ENCODE measurements around the gene CDK14.

Gene CDK14

DNA sequence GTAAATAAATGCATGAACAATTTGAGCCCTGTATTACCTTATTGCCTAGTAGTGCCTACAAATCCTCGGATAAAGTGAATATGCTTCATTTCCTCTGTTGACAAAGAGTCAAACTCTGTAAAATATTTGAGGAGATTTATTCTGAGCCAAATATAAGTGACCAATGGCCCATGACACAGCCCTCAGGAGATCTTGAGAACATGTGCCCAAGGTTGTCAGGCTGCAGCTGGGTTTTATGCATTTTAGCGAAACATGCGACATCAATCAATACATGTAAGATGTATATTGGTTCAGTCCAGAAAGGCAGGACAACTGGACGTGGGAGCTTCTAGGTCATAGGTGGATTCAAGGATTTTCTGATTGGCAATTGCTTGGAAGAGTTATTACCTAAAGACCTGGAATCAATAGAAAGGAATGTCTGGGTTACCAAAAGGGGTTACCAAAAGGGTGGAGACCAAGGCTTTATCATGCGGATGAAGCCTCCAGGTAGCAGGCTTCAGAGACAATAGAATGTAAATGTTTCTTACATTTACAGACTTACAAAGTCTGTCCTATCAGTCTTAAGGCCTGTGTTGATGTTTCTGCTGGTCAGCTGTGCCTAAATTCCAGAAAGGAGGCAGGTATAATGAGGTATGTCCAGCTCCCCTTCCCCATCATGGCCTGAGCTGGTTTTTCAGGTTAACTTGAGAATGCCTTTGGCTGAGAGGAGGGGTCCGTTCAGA is 448.0 kb downstream of the CDK14 start:
- H3K23ac ChIP-seq (ENCODE audit: low read length), result no peak overlapping the region
- peaks cover 0 to 1% of the 10 kb centered on the region in 2 experiments for H3K4me1 ChIP-seq (ENCODE audit: control insufficient read depth in 1 of 2, insufficient read depth in 2 of 2, low read length in 2 of 2)
- no peak overlapping the region for H3K4ac ChIP-seq (ENCODE audit: low read depth, low read length)
- H4K8ac ChIP-seq (ENCODE audit: low read depth, low read length), result no peak overlapping the region
- no peaks in the 10 kb centered on the region for H3K36me3 ChIP-seq (ENCODE audit: control insufficient read depth in 1 of 2, insufficient read depth in 2 of 2, low read length in 2 of 2)
- DNase-seq, result no peak
- no peaks in the 10 kb centered on the region for H3K79me1 ChIP-seq (ENCODE audit: low read length)
- no peak overlapping the region for H3K14ac ChIP-seq (ENCODE audit: low read length)
- H4K91ac ChIP-seq (ENCODE audit: low read depth, low read length), result no peak overlapping the region
- H3K79me2 ChIP-seq (ENCODE audit: control insufficient read depth, insufficient read depth, low read length, poor library complexity), result no peaks in the 10 kb centered on the region
- H2BK5ac ChIP-seq (ENCODE audit: low read depth, low read length, poor library complexity), result no peak overlapping the region
- no peak overlapping the region for H3K9ac ChIP-seq (ENCODE audit: low read length)
- H2BK12ac ChIP-seq (ENCODE audit: low read length), result no peak overlapping the region
- no peak overlapping the region for H3K27ac ChIP-seq (ENCODE audit: low read depth, low read length)
- no peak overlapping the region for H3K4me2 ChIP-seq (ENCODE audit: low read length)
- H2BK120ac ChIP-seq (ENCODE audit: insufficient read depth, low read length, poor library complexity), result no peak overlapping the region
- no peaks in the 10 kb centered on the region for H3K27me3 ChIP-seq (ENCODE audit: insufficient read depth, low read length)
- no peak overlapping the region for H3K18ac ChIP-seq (ENCODE audit: low read length)
- no peak overlapping the region for H2AFZ ChIP-seq (ENCODE audit: insufficient read depth, low read length, poor library complexity)
- WGBS (ENCODE audit: extremely low coverage, insufficient coverage, insufficient read length), result no CpG with 5 or more reads among the region's 6 CpGs
- no peaks in the 10 kb centered on the region for H3K9me3 ChIP-seq (ENCODE audit: insufficient read depth, low read depth, low read length)
- no peak overlapping the region for H2AK5ac ChIP-seq (ENCODE audit: low read length)
- no peak overlapping the region for H4K12ac ChIP-seq (ENCODE audit: low read depth, low read length)
- H3K4me3 ChIP-seq (ENCODE audit: low read depth, low read length), result no peak overlapping the region

DNA sequence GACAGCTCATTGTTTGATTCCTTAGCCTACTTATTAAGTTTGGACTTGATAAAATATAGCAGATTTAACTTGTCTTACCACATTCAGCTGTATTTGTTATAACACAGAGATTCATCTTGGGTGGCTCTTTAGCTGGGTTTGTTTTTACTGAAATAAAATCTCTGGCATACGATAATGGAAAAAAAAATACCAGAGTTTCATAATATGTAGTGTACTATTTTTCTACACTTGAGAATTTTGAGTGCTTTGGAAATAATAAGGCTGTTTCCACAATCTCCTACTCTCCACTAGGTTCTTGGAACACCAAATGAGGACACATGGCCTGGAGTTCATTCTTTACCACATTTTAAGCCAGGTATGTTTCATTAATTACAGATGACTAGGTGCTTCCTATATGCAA is 449.5 kb downstream of the CDK14 start:
- Histone ChIP-seq H2BK12ac (ENCODE audit: low read length) (no peak overlapping the region), H3K9me3 (ENCODE audit: insufficient read depth, low read depth, low read length) (no peaks in the 10 kb centered on the region), H3K79me2 (ENCODE audit: control insufficient read depth, insufficient read depth, low read length, poor library complexity) (no peaks in the 10 kb centered on the region), H3K14ac (ENCODE audit: low read length) (no peak overlapping the region), H2AK5ac (ENCODE audit: low read length) (no peak overlapping the region), H4K8ac (ENCODE audit: low read depth, low read length) (no peak overlapping the region), H3K4me2 (ENCODE audit: low read length) (no peak overlapping the region), H3K18ac (ENCODE audit: low read length) (no peak overlapping the region), H4K91ac (ENCODE audit: low read depth, low read length) (no peak overlapping the region), H4K12ac (ENCODE audit: low read depth, low read length) (no peak overlapping the region), H2BK120ac (ENCODE audit: insufficient read depth, low read length, poor library complexity) (no peak overlapping the region), H3K4me3 (ENCODE audit: low read depth, low read length) (no peak overlapping the region), H3K36me3 (ENCODE audit: control insufficient read depth in 1 of 2, insufficient read depth in 2 of 2, low read length in 2 of 2) (no peaks in the 10 kb centered on the region), H3K27ac (ENCODE audit: low read depth, low read length) (no peak overlapping the region), H2BK5ac (ENCODE audit: low read depth, low read length, poor library complexity) (no peak overlapping the region), H2AFZ (ENCODE audit: insufficient read depth, low read length, poor library complexity) (no peak overlapping the region), H3K9ac (ENCODE audit: low read length) (no peak overlapping the region), H3K4me1 (ENCODE audit: control insufficient read depth in 1 of 2, insufficient read depth in 2 of 2, low read length in 2 of 2) (peaks cover 0 to 1% of the 10 kb centered on the region in 2 experiments), H3K23ac (ENCODE audit: low read length) (no peak overlapping the region), H3K79me1 (ENCODE audit: low read length) (no peaks in the 10 kb centered on the region), H3K4ac (ENCODE audit: low read depth, low read length) (no peak overlapping the region), H3K27me3 (ENCODE audit: insufficient read depth, low read length) (no peaks in the 10 kb centered on the region)
- no peak for DNase-seq
- WGBS (ENCODE audit: extremely low coverage, insufficient coverage, insufficient read length), result no CpG with 5 or more reads among the region's 1 CpG

DNA sequence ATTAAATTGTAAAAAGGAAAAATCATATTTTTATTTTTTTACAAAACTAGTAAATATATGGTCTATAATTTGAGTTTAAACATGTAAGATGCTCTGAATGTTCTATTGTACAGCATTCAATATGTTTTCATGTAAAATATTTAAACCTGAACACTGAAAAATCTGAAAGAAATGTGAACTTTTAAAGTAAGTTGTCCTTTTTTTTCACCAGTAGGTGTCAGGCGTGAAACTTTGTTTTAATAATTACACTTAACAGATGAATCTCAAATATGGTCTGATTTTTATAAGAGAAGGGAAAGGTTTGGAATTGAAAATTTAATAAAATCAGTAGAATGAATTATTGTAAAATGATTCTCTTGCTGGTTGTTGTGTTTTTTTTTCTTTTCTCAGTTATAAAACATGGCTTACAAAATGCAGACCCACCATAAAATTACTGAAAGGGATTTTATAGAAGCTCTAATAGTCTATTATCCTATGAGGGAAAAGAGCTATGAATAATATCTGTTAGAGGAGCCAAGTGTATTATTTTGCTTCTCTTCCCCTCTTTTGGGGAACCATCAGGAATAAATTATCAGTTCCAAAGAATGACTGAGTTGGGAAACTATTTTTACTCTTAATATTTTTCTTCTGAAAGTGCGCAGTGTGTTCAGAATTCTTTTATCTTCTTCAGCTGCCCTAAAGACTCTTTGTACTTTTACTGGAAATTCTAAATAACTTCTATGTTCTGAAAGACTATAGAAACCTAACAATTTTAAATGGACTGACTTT is 450.4 kb downstream of the CDK14 start:
- Histone ChIP-seq H3K27me3 (ENCODE audit: insufficient read depth, low read length) (no peaks in the 10 kb centered on the region), H2BK120ac (ENCODE audit: insufficient read depth, low read length, poor library complexity) (no peak overlapping the region), H4K91ac (ENCODE audit: low read depth, low read length) (no peak overlapping the region), H2BK5ac (ENCODE audit: low read depth, low read length, poor library complexity) (no peak overlapping the region), H3K79me1 (ENCODE audit: low read length) (no peaks in the 10 kb centered on the region), H3K27ac (ENCODE audit: low read depth, low read length) (no peak overlapping the region), H4K8ac (ENCODE audit: low read depth, low read length) (no peak overlapping the region), H2AFZ (ENCODE audit: insufficient read depth, low read length, poor library complexity) (no peak overlapping the region), H3K4ac (ENCODE audit: low read depth, low read length) (no peak overlapping the region), H2AK5ac (ENCODE audit: low read length) (no peak overlapping the region), H3K9me3 (ENCODE audit: insufficient read depth, low read depth, low read length) (no peaks in the 10 kb centered on the region), H3K23ac (ENCODE audit: low read length) (no peak overlapping the region), H3K14ac (ENCODE audit: low read length) (no peak overlapping the region), H4K12ac (ENCODE audit: low read depth, low read length) (no peak overlapping the region), H3K9ac (ENCODE audit: low read length) (no peak overlapping the region), H3K4me1 (ENCODE audit: control insufficient read depth in 1 of 2, insufficient read depth in 2 of 2, low read length in 2 of 2) (peaks cover 0 to 1% of the 10 kb centered on the region in 2 experiments), H3K36me3 (ENCODE audit: control insufficient read depth in 1 of 2, insufficient read depth in 2 of 2, low read length in 2 of 2) (no peaks in the 10 kb centered on the region), H3K4me2 (ENCODE audit: low read length) (no peak overlapping the region), H2BK12ac (ENCODE audit: low read length) (no peak overlapping the region), H3K4me3 (ENCODE audit: low read depth, low read length) (no peak overlapping the region), H3K79me2 (ENCODE audit: control insufficient read depth, insufficient read depth, low read length, poor library complexity) (no peaks in the 10 kb centered on the region), H3K18ac (ENCODE audit: low read length) (no peak overlapping the region)
- WGBS (ENCODE audit: extremely low coverage, insufficient coverage, insufficient read length), result no CpG with 5 or more reads among the region's 2 CpGs
- DNase-seq, result peak in 1 of 2 donors; percentile 62

DNA sequence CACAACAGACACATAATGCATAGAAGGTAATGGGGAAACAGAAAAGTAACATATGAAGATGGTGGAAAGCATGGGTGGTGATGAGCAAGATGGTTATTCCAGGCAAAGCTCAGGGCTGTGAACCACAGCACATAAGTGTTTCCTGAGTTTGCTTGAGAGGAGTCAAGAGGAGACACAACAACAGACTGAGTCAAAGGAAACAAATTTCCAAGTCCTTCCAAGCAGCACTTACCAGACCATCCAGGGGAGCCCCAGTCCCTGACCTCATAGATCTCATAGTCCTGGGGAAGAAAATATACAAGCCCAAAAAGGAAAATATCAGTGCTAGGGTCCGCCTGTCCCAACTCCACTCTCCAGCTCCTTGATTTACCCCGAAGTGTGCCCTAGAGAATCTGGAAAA is 451.5 kb downstream of the CDK14 start:
- Histone ChIP-seq H4K12ac (ENCODE audit: low read depth, low read length) (no peak overlapping the region), H2BK120ac (ENCODE audit: insufficient read depth, low read length, poor library complexity) (no peak overlapping the region), H3K4me2 (ENCODE audit: low read length) (no peak overlapping the region), H2BK12ac (ENCODE audit: low read length) (no peak overlapping the region), H2BK5ac (ENCODE audit: low read depth, low read length, poor library complexity) (no peak overlapping the region), H3K4ac (ENCODE audit: low read depth, low read length) (no peak overlapping the region), H2AFZ (ENCODE audit: insufficient read depth, low read length, poor library complexity) (no peak overlapping the region), H3K79me2 (ENCODE audit: control insufficient read depth, insufficient read depth, low read length, poor library complexity) (no peaks in the 10 kb centered on the region), H4K8ac (ENCODE audit: low read depth, low read length) (no peak overlapping the region), H3K9me3 (ENCODE audit: insufficient read depth, low read depth, low read length) (no peaks in the 10 kb centered on the region), H3K9ac (ENCODE audit: low read length) (no peak overlapping the region), H3K14ac (ENCODE audit: low read length) (no peak overlapping the region), H3K36me3 (ENCODE audit: control insufficient read depth in 1 of 2, insufficient read depth in 2 of 2, low read length in 2 of 2) (no peaks in the 10 kb centered on the region), H3K4me1 (ENCODE audit: control insufficient read depth in 1 of 2, insufficient read depth in 2 of 2, low read length in 2 of 2) (peaks cover 0 to 4% of the 10 kb centered on the region in 2 experiments), H4K91ac (ENCODE audit: low read depth, low read length) (no peak overlapping the region), H3K18ac (ENCODE audit: low read length) (no peak overlapping the region), H3K79me1 (ENCODE audit: low read length) (no peaks in the 10 kb centered on the region), H3K27me3 (ENCODE audit: insufficient read depth, low read length) (no peaks in the 10 kb centered on the region), H3K23ac (ENCODE audit: low read length) (no peak overlapping the region), H3K27ac (ENCODE audit: low read depth, low read length) (no peak overlapping the region), H3K4me3 (ENCODE audit: low read depth, low read length) (no peak overlapping the region), H2AK5ac (ENCODE audit: low read length) (no peak overlapping the region)
- no CpG with 5 or more reads among the region's 2 CpGs for WGBS (ENCODE audit: extremely low coverage, insufficient coverage, insufficient read length)
- DNase-seq, result no peak
